ENCODE measurements around the gene TEAD3. TPM values are rescaled to one million over a fixed set of nuclear protein-coding genes. Genes with fewer than 3 reads are reported as not detected.

The TEAD3 gene
- polyA plus RNA-seq, 4 donors: 37.1 to 56.7 (median 43.5) TPM

- no peak for DNase-seq (ENCODE audit: low read depth in 4 of 4, low spot score in 3 of 4)
These were observed 69.0 kb downstream of the TEAD3 start for GRCh38 chr6:35427851-35428321.

- DNase-seq (ENCODE audit: low read depth in 4 of 4, low spot score in 3 of 4): no peak
These were observed 69.4 kb downstream of the TEAD3 start for GRCh38 chr6:35427435-35427834.

GRCh38 chr6:35426074-35426473 lies 70.8 kb downstream of the TEAD3 start:
- DNase-seq (ENCODE audit: low read depth in 4 of 4, low spot score in 3 of 4): no peak

- DNase-seq (ENCODE audit: low read depth in 4 of 4, low spot score in 3 of 4): no peak
These were observed 71.6 kb downstream of the TEAD3 start for GRCh38 chr6:35425284-35425683.

Other genes starting within 250 kb of the TEAD3 start
- gene ZNF76, start 237.3 kb downstream of the TEAD3 start, polyA plus RNA-seq (ENCODE audit: insufficient read length in 4 of 4): 10 to 100 TPM; 33.8 to 62.7 (median 43.4) TPM
- 1 to 10 TPM; 3.3 to 7.6 (median 5.5) TPM for gene DEF6, start 199.3 kb downstream of the TEAD3 start, polyA plus RNA-seq (ENCODE audit: insufficient read length in 4 of 4)
- 10 to 100 TPM; 21.0 to 26.4 (median 23.3) TPM for gene PPARD, start 154.5 kb downstream of the TEAD3 start, polyA plus RNA-seq (ENCODE audit: insufficient read length in 4 of 4)
- gene FANCE, start 44.7 kb downstream of the TEAD3 start, polyA plus RNA-seq (ENCODE audit: insufficient read length in 4 of 4): 10 to 100 TPM in 1 of 4 donors, 1 to 10 TPM in 3; 7.1 to 12.5 (median 9.7) TPM
- 1,000 to 10,000 TPM; 1,828 to 2,129 (median 1,951) TPM for gene RPL10A, start 28.7 kb downstream of the TEAD3 start, polyA plus RNA-seq (ENCODE audit: insufficient read length in 4 of 4)
- gene TULP1, start 15.8 kb upstream of the TEAD3 start, polyA plus RNA-seq (ENCODE audit: insufficient read length in 4 of 4): 1 to 10 TPM; 1.8 to 3.5 (median 2.7) TPM
- gene FKBP5, start 191.8 kb upstream of the TEAD3 start, polyA plus RNA-seq (ENCODE audit: insufficient read length in 4 of 4): 10 to 100 TPM; 18.0 to 32.7 (median 26.0) TPM
- gene ARMC12, start 240.0 kb upstream of the TEAD3 start, polyA plus RNA-seq (ENCODE audit: insufficient read length in 4 of 4): 1 to 10 TPM in 2 of 4 donors, under 1 TPM in 2; 0.42 to 1.5 (median 1.1) TPM